SU-DHL-6 (cell line): ENCODE measurements around the gene TPRX1.
"Not testable (repeated sequence)": the region's sequence is repeated elsewhere in the genome, so short reads cannot be mapped to it uniquely, and the experiment has no call there.

Experiments
- H2AFZ ChIP-seq: fragments of 200-600 bp; sonication (generic); 2 replicates; pipeline ENCODE4 v1.6.1; 2014; ENCODE audit warnings: low read depth, mild to moderate bottlenecking, moderate library complexity, mixed read lengths, antibody characterized with exemption, low read length; ENCODE audit not compliant: severe bottlenecking
- H3F3A ChIP-seq: fragments of 200-600 bp; shearing (Covaris generic); 2 replicates; pipeline ENCODE4 v1.6.0; 2016; ENCODE audit warnings: antibody characterized with exemption, mild to moderate bottlenecking; ENCODE audit not compliant: insufficient read depth
- H3K27ac ChIP-seq: fragments of 200-600 bp; sonication (generic); 2 replicates; pipeline ENCODE4 v1.5.1; 2016; ENCODE audit warnings: low read depth, mild to moderate bottlenecking, low read length, moderate library complexity, mixed read lengths
- H3K27me3 ChIP-seq: fragments of 200-600 bp; sonication (generic), shearing (Covaris generic); 2 replicates; pipeline ENCODE4 v1.6.0; 2014; ENCODE audit warnings: mild to moderate bottlenecking, low read length
- H3K36me3 ChIP-seq: fragments of 200-600 bp; sonication (generic); 2 replicates; pipeline ENCODE4 v1.6.1; 2014; ENCODE audit warnings: mild to moderate bottlenecking, low read length, mixed read lengths
- H3K4me2 ChIP-seq: fragments of 300-600, 200-600 bp; shearing (Covaris generic), sonication (generic); 2 replicates; pipeline ENCODE4 v1.6.0; 2014; ENCODE audit warnings: low read length, low read depth, mild to moderate bottlenecking; ENCODE audit not compliant: poor library complexity, severe bottlenecking
- H3K4me3 ChIP-seq: fragments of 200-600 bp; sonication (generic); 2 replicates; pipeline ENCODE4 v1.5.1; 2014; ENCODE audit warnings: antibody characterized with exemption, low read length, mild to moderate bottlenecking, mixed read lengths; ENCODE audit not compliant: insufficient read depth, poor library complexity, severe bottlenecking
- H3K79me2 ChIP-seq: fragments of 200-600 bp; sonication (generic); 2 replicates; pipeline ENCODE4 v1.6.1; 2014; ENCODE audit warnings: mild to moderate bottlenecking, low read length, moderate library complexity; ENCODE audit not compliant: insufficient read depth
- H3K9ac ChIP-seq: fragments of 200-600 bp; sonication (generic); 2 replicates; pipeline ENCODE4 v1.7.0; 2014; ENCODE audit warnings: mild to moderate bottlenecking, low read length
- H3K9me2 ChIP-seq: fragments of 200-600 bp; sonication (generic); replicated peaks from 2 replicates; pipeline ENCODE4 v1.6.1; 2014; ENCODE audit warnings: low read length; ENCODE audit not compliant: insufficient read depth
- H3K9me3 ChIP-seq: fragments of 200-600 bp; sonication (generic); 2 replicates; pipeline ENCODE4 v1.6.1; 2014; ENCODE audit warnings: low read length, mixed read lengths; ENCODE audit not compliant: insufficient read depth
- H4K20me1 ChIP-seq: fragments of 200-600 bp; sonication (generic); 2 replicates; pipeline ENCODE4 v1.6.1; 2014; ENCODE audit warnings: low read depth, mild to moderate bottlenecking, antibody characterized with exemption, low read length, moderate library complexity, mixed read lengths
- EZH2phosphoT487 ChIP-seq: fragments of 200-600 bp; sonication (generic), shearing (Covaris generic); conservative IDR thresholded peaks from 2 replicates; pipeline ENCODE4 v1.6.1; 2018; ENCODE audit warnings: mild to moderate bottlenecking, antibody characterized with exemption, low read length, moderate library complexity, mixed read lengths
- TF ChIP-seq, protein P1 (sequence below): fragments of 200-600 bp; sonication (generic); IDR thresholded peaks from one replicate; pipeline ENCODE4 v1.5.1; 2017; ENCODE audit warnings: antibody characterized with exemption, mild to moderate bottlenecking, low read length, moderate library complexity; ENCODE audit not compliant: insufficient read depth, poor library complexity, severe bottlenecking

The TPRX1 gene

DNA sequence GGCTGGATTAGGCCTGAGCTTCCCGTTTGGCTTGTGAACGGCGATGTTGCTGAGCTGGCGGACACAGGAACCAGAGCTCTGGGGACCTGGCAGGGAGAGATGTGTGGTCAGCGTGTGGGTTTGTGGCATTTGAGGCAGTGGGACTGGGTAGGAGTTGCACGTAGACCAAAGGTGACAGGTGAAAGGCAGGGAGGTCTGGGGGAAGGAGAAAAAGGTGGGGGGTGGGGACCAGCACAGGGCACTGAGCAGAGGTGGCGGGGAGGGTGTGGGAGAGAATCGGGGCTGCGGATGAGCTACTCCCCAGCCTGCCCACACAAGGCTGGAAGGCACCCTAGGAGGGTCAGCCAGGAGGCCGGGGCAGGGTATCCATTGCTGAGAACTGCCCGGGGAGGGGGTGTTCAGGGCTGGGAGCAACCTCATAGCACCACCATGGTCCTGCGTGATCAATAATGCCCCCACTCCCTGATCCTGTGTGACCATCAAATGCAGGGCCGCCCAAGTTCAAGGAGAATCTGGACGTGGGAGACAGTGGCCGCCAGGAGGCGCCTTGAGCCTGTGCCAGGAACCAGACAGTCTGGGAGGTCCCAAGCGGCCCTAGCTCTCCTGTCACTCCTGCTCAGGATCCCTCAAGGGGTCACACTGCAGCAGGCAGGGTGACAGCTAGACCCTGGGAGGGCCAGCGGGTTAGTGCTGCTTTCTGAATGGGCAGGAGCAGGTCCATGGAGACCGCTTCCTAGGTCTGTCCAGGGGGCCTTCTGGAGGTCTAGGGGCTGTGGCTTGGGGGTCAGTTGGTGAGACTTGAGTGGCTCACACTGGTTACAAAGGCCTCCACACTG, 38.6 kb downstream of the TPRX1 start:
- H3K9ac ChIP-seq = no peak overlapping the region
- no peaks in the 10 kb centered on the region for H3K9me2 ChIP-seq
- H2AFZ ChIP-seq = no peak overlapping the region
- H3K79me2 ChIP-seq = no peaks in the 10 kb centered on the region
- no peaks in the 10 kb centered on the region for H3K36me3 ChIP-seq
- no peak overlapping the region for H3K4me2 ChIP-seq
- no peak overlapping the region for H3K27ac ChIP-seq
- no peaks in the 10 kb centered on the region for H4K20me1 ChIP-seq
- H3K27me3 ChIP-seq = no peaks in the 10 kb centered on the region
- peaks cover 3% of the 10 kb centered on the region; the same call in 1 of the 2 replicates for H3F3A ChIP-seq
- no peak overlapping the region for H3K4me3 ChIP-seq
- no peaks in the 10 kb centered on the region for H3K9me3 ChIP-seq
- TF ChIP-seq, protein P1, sequence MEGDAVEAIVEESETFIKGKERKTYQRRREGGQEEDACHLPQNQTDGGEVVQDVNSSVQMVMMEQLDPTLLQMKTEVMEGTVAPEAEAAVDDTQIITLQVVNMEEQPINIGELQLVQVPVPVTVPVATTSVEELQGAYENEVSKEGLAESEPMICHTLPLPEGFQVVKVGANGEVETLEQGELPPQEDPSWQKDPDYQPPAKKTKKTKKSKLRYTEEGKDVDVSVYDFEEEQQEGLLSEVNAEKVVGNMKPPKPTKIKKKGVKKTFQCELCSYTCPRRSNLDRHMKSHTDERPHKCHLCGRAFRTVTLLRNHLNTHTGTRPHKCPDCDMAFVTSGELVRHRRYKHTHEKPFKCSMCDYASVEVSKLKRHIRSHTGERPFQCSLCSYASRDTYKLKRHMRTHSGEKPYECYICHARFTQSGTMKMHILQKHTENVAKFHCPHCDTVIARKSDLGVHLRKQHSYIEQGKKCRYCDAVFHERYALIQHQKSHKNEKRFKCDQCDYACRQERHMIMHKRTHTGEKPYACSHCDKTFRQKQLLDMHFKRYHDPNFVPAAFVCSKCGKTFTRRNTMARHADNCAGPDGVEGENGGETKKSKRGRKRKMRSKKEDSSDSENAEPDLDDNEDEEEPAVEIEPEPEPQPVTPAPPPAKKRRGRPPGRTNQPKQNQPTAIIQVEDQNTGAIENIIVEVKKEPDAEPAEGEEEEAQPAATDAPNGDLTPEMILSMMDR = peak; percentile 55
- TF ChIP-seq EZH2phosphoT487 = no peak

DNA sequence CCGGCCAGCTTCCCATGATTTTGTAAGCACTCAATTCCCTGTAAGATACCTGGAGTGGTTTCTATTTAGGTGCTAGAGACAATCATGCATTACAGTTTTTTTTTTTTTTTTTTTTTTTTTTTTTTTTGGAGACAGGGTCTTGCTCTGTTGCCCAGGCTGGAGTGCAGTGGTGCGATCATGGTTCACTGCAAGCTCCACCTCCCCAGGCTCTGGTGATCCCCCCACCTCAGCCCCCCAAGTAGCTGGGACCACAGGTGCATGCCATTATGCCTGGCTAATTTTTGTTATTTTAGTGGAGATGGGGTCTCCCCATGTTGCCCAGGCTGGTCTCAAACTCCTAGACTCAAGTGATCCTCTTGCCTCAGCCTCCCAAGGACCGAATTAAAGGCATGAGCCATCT, 39.6 kb downstream of the TPRX1 start:
- H3K27me3 ChIP-seq, H3K4me2 ChIP-seq, H3F3A ChIP-seq, H3K27ac ChIP-seq, H3K4me3 ChIP-seq, H2AFZ ChIP-seq, H3K9ac ChIP-seq, H3K9me3 ChIP-seq, H3K36me3 ChIP-seq, H3K9me2 ChIP-seq, H3K79me2 ChIP-seq, H4K20me1 ChIP-seq: not testable (repeated sequence)

DNA sequence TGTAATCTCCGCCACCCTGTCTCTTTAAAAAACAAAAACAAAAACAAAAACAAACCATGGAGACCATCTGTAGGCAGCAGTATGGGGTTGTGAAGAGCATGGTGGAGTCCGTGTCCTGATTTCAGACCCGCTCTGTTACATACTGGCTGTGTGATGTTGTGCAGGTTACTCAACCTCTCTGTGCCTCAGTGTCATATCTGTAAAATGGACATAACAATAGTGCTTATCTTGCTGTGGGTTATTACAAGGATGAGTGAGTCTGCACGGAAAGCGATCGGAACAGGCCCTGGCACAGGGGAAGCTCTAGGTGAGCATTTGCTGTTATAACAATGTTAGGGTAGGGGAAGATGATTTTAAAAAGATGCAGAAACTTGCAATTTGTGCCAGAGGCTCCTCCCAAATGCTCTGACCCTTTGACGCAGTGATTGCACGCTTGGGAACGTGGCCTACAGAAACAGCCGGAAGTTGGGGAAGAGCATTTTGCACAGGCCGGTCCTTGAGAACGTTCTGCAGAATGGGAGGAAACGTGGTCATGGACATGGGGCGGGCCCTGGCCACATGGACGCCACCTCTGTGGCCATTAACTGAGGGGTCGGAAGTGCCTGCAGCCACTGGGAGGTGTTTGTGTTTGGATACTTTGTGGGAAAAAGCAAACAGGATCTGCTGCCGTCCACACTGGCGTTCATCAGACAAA, 41.6 kb downstream of the TPRX1 start:
- H3K9me3 ChIP-seq = no peaks in the 10 kb centered on the region
- no peak overlapping the region for H2AFZ ChIP-seq
- no peak overlapping the region for H3K4me3 ChIP-seq
- 0 out of 2 replicates have a peak, but pooled peaks cover 1% of the 10 kb centered on the region for H3K36me3 ChIP-seq
- no peaks in the 10 kb centered on the region for H3K9me2 ChIP-seq
- H3K27ac ChIP-seq = no peak overlapping the region
- H3K79me2 ChIP-seq = no peaks in the 10 kb centered on the region
- H3K27me3 ChIP-seq = no peaks in the 10 kb centered on the region
- no peak overlapping the region for H3K4me2 ChIP-seq
- H4K20me1 ChIP-seq = no peaks in the 10 kb centered on the region
- no peak overlapping the region for H3K9ac ChIP-seq
- H3F3A ChIP-seq = no peaks in the 10 kb centered on the region
- no peak for TF ChIP-seq EZH2phosphoT487
- TF ChIP-seq, protein P1 = no peak

DNA sequence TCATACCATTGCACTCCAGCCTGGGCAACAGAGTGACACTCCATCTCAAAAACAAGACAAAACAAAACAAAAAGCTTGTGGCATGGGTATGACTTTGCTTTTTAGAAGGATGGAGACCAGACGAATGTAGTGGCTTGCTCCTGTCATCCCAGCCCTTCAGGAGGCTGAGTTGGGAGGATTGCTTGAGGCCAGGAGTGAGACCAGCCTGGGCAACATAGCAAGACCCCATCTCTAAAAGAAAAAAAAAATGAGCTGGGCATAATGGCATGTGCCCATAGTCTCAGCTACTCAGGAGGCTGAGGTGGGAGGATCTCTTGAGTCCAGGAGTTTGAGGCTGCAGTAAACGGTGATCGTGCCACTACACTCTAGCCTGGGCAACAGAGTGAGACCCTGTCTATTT, 42.2 kb downstream of the TPRX1 start:
- Histone ChIP-seq H3K4me2 (no peak overlapping the region), H3K9me2 (no peaks in the 10 kb centered on the region), H3K4me3 (no peak overlapping the region), H3K36me3 (0 out of 2 replicates have a peak, but pooled peaks cover 3% of the 10 kb centered on the region), H3K27ac (no peak overlapping the region), H4K20me1 (no peaks in the 10 kb centered on the region), H3K9ac (no peak overlapping the region), H2AFZ (no peak overlapping the region), H3K9me3 (no peaks in the 10 kb centered on the region), H3K27me3 (no peaks in the 10 kb centered on the region), H3K79me2 (no peaks in the 10 kb centered on the region), H3F3A (no peaks in the 10 kb centered on the region)
- TF ChIP-seq, protein P1 = no peak
- TF ChIP-seq EZH2phosphoT487 = no peak
